NCI-H1417 (cell line): ENCODE results near the gene RALGDS.
"Not testable (repeated sequence)": the region's sequence is repeated elsewhere in the genome, so short reads cannot be mapped to it uniquely, and the experiment has no call there.

Experiments
- DNase-seq, 3 experiments: peaks; one replicate each; lab custom pipeline; 2025; lab: John Stamatoyannopoulos, UW

RALGDS gene

DNA sequence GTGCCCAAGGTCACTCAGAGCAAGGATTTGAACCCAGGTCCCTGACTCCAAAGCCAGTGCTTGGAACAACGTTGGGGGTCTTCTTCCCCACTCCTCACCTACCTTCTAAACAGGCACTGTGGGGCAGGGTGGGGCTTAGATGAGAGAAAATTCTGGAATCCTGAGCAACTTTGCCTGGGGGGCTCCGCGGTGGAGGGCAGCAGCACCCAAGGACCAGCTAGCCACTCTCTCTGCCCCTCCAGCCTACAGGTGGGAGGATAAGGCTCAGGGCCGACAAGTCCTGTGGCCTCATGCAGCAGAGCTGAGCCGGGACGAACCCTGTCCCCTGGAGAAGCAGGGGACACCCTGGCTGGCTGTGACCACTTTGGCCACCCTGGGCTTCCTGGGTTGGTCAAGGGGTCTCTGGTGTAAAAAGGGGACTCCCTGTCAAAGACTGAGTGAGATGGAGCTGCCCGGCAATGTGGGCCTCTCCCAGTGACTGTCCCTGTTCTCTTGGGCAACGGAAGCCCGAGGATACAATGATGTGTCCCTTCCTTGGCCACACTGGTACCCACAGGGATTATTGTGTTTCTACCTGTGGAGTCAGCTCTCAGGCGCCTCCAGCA lies 32.8 kb downstream of the RALGDS start:
- no peak for DNase-seq

DNA sequence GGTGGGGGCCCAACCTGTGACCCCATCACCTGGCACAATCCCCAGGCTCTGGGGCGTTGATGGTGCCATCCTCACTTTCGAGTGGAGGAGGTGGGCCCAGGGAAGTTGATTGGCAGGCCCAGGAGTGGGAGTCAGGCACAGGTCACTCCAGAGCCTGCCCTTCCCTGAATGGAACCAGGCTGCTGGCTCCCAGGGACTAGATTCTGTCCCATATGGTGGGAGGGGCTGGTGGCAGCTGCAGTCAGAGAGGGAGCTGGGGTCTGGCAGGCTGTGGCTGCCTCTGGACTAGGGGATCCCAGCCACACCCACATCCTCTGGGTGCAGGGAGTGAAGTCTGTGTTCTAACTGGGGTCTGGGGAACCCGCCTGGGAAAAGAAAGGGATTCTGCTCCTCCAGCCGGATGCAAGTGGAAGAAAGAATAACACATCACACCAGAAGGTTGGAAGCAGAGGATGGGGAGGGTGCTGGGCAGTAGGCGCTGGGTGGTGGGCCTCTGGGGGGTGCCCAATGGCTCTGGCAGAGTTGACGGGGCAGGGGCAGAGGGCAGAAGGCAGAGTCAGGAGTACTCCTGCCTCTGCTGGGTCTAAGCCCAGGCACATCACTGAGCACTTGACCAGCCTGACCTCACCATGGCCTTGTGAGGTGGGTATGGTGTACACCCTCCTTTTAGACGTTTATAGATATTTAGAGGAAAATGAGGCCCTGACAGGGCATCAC lies 33.5 kb downstream of the RALGDS start:
- DNase-seq = no peak

DNA sequence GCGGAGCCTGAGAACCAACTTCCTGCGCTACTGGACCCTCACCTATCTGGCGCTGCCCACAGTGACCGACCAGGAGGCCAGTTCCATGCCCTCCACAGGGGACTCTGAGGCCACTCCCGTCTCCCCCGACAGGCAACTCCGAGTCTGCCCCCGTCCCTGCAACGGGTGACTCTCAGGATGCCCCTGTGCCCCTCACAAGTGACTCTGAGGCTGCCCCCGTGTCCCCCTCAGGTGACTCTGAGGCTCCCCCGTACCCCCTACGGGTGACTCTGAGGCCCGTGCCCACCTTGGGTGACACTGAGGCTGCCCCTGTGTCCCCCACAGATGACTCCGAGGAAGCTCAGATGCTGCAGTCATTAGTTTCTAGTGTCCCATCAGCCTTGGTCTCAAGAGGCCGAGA lies 34.1 kb downstream of the RALGDS start:
- DNase-seq = no peak

DNA sequence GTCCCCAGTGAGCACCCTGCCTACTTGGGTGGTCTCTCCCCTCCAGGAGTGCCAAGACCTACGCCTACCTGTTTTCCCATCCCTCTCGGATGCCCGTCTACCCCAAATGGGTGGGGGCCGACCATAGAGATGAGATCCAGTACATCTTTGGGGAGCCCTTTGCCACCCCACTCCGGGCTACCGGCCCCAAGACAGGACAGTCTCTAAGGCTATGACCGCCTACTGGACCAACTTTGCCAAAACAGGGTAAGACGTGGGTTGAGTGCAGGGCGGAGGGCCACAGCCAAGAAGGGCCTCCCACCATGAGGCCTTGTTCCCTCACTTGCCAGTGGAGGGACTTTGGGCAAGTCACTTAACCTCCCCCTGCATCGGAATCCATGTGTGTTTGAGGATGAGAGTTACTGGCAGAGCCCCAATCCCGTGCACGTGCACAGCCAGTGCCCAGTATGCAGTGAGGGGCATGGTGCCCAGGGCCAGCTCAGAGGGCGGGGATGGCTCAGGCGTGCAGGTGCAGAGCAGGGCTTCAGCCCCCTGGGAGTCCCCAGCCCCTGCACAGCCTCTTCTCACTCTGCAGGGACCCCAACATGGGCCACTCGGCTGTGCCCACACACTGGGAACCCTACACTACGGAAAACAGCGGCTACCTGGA lies 34.7 kb downstream of the RALGDS start:
- DNase-seq = not testable (repeated sequence)

DNA sequence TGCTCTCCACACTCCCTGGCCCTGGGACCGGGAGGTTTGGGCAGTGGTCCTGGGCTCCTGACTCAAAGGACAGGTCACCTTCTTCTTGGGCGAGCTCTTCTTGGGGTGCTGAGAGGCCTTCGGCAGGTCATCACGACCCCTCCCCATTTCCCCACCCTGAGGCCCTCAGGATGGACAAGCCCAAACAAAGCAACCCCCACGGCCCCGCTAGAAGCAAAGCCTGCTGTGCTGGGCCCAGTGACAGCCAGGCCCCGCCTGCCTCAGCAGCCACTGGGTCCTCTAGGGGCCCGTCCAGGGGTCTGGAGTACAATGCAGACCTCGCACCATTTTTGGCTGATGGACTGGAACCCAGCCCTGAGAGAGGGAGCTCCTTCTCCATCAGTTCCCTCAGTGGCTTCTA lies 37.4 kb downstream of the RALGDS start:
- DNase-seq = not testable (repeated sequence)

DNA sequence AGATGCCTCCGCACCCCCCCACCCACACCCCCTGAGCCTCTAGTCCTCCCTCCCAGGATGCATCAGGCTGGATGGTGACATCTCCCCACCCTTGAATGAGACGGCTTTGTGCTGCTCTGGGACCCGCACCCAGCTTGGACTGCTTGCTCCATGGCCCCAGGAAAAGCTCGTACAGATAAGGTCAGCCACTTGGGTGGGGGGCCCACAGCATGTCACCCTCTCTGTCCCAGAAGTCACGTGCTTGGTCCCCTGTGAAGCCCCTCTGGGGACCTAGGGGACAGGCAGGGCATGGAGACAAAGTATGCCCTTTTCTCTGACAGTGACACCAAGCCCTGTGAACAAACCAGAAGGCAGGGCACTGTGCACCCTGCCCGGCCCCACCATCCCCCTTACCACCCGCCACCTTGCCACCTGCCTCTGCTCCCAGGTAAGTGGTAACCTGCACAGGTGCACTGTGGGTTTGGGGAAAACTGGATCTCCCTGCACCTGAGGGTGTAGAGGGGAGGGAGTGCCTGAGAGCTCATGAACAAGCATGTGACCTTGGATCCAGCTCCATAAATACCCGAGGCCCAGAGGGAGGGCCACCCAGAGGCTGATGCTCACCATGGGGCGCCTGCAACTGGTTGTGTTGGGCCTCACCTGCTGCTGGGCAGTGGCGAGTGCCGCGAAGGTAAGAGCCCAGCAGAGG lies 38.9 kb downstream of the RALGDS start:
- peak in 2 of 3 experiments; percentile 56 to 72 for DNase-seq

DNA sequence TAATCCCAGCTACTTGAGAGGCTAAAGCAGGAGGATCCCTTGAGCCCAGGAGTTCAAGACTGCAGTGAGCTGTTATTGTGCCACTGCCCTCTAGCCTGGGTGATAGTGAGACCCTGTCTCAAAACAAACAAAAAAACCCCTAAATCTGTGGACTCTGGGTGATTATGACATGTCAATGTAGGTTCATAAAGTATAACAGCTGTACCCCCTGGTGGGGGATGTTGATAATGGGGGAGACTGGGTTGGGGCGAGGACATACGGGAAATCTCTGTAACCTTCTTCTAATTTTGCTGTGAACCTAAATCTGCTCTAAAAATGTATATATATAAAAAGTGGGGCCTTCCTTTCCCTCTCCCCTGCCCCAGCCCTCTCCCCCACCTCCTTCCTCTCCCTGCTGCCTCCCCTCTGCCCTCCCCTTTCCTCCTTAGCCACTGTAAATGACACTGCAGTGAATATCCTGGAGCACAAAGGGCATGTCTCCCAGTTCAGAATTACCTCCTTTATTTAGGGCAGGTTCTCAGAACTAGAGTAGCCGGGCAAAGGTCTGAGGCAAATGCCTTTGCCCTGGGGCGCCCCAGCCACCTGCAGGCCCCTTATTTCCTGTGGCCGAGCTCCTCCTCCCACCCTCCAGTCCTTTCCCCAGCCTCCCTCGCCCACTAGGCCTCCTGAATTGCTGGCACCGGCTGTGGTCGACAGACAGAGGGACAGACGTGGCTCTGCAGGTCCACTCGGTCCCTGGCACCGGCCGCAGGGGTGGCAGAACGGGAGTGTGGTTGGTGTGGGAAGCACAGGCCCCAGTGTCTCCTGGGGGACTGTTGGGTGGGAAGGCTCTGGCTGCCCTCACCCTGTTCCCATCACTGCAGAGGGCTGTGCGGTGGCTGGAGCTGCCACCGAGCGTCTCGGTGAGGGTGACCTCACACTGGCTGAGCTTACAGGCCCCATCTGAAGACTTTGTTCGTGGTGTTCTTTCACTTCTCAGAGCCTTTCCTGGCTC lies 40.0 kb downstream of the RALGDS start:
- DNase-seq = peak in 2 of 3 experiments; percentile 13 to 32

DNA sequence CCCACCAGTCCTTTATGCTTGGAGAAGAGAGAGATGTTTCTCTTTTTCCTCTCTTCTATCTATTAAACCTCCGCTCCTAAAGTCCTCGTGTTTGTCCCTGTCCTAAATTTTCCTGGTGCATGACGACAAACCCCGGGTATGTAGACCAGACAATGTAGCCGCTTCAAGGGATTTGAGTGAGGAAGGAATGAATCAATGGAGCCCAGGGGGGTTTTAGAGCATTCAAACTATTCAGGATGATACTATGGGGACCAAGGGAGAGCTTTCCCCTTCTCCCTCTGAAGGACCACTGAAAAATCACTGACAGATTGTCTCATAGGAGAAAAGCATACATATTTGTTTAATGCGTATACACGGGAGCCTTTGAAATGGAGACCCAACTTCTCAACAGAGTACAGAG lies 40.9 kb downstream of the RALGDS start:
- no peak for DNase-seq

DNA sequence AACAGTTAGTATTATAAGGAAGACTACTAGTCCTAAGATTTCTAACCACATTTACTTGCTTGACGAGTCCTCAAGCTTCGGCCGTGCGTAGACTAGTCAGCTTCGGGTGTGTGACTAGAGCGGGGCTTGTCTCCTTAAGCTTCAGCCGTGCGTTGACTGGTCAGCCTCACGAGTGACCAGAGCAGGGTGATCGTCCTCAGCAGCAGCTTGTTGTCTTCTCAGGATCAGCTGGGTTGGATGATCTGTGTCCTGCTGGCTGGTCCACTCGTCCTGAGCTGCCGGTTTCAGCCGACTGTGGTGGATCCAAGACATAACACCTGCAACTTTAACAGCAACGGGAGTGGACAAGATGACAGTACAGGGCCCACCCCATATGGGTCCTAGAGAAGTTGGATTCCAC lies 42.6 kb downstream of the RALGDS start:
- no peak for DNase-seq

DNA sequence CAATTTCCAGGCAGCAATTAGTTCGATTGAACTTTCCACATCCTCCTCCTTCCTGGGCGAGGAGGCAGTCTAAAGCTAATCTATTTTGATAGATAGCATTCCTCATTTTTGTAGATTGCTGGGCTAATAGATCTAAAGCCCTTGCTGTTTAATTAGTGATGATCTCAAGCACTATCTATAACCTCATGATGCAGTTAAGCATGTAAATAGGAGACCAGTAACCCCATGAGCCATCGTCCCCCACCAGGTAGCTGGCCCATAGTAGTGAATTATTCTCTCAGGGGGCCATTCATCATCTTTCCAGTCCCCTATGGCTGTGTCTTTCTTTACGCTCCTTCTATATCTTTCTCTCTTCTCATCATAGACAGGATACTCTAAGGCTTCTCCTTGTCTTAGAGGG lies 44.3 kb downstream of the RALGDS start:
- DNase-seq = no peak

DNA sequence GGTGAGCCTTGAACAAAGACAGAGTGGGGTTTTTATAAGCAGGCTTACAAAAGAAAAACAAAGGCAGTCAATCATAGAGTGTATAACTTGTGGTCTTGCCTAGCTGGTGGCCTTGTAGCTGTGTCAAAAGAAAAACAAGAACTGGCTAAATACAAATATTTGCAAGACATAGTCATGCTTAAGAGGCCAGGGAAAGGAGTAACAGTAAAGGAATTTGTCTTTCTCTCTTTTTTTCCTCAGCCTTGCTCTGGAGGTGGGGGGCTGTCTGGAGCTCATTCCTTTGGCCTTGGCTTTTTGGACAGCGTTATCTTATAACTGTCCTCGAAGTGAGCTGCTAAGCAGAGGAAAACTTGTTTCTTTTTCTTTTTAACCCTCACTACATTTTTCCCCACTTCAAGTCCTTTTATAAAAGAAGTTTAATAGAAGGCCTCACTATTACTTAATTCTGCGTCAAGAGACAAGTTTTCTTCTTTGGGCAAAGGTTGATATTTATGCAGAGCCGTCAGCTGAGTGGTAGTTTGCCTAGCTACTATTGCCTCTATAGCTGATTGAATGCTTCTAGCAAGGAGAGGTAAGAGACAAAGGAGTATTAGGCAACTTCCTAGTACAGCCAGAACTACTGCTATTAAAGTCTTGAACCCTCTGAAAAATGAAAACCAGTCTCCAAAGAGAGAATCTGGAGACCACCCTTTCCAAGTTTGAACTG lies 45.0 kb downstream of the RALGDS start:
- no peak for DNase-seq

DNA sequence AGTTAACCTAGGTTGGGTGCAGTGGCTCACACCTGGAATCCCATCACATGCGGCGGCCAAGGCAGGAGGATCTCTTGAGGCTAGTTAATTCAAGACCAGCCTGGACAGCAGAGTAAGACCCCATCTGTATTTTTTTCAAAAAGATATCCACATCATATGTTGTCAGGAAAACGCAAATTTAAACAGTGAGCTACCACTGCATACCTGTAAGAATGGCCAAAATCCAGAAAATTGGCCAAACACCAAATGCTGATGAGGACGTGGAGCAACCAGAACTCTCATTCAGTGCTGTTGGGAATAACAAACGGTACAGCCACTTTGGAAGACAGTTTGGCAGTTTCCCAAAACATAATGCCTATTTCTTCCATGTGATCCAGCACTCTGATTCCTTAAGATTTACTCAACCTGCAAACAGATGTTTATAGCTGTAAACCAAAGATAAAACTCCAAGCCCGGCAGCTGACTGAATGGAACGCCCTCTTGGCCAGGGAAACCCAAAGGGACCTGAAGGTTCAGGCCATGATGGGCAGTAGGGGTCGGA lies 46.9 kb downstream of the RALGDS start:
- DNase-seq = no peak

DNA sequence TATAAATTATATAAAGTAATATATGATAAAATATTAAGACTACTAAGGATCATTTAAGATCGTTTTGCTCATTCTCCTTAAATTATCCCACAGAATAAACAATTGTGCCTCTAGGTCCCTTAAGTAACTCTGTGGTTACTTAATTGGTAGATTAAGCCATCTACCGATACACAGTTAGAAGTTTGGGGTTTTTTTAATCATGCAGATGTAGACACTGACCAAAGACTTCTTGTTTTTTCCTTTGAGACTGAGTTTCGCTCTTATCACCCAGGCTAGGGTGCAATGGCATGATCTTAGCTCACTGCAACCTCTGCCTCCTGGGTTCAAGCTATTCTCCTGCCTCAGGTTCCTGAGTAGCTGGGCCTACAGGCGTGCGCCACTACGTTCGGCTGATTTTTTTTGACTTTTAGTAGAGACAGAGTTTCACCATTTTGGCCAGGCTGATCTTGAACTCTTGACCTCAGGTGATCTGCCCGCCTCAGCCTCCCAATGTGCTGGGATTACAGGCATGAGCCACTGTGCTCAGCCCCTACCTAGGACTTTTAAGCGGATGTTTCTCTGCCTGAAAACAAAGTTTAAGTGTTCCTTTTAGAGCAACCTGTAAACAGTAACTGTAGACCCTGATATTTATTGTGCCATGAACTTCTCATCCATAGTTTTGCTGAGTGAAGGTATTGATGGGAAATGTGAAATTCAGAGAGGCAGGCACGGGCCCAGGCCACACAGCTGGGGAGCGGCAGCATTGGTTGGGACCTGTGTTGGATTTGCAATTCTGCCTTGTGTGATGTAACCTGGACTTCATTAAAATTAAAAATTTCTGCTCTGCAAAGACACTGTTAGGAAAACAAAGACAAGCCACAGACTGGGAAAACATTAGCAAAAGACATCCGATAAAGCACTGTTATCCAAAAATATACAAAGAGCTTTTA lies 47.7 kb downstream of the RALGDS start:
- DNase-seq = no peak

DNA sequence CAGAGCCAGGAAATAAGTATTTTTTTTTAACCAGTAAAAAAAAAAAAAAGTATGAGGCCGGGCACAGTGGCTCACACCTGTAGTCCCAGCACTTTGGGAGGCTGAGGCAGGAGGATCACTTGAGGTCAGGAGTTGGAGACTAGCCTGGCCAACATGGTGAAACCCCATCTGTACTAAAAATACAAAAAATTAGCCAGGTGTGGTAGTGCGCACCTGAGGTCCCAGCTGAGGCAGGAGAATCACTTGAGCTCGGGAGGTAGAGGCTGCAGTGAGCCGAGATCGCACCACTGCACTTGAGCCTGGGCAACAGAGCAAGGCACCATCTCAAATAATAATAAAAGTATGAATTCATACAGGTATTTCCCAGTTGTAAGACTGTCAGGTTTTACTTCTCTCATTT lies 48.8 kb downstream of the RALGDS start:
- DNase-seq = not testable (repeated sequence)

DNA sequence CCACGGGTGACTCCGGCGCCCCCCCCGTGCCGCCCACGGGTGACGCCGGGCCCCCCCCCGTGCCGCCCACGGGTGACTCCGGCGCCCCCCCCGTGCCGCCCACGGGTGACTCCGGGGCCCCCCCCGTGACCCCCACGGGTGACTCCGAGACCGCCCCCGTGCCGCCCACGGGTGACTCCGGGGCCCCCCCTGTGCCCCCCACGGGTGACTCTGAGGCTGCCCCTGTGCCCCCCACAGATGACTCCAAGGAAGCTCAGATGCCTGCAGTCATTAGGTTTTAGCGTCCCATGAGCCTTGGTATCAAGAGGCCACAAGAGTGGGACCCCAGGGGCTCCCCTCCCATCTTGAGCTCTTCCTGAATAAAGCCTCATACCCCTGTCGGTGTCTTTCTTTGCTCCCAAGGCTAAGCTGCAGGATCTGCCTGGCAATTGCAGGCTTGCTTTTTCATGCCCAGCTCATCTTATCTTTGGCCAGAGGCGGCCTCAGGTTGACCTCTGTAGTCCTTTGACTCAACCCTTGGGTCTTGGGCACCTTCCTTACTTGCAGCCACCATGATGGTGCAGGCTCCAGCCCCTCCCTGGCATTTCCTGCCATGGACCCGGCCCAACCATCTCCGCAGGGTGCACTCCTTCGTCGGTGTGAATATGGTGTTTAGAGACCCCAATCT lies 49.4 kb downstream of the RALGDS start:
- no peak for DNase-seq

DNA sequence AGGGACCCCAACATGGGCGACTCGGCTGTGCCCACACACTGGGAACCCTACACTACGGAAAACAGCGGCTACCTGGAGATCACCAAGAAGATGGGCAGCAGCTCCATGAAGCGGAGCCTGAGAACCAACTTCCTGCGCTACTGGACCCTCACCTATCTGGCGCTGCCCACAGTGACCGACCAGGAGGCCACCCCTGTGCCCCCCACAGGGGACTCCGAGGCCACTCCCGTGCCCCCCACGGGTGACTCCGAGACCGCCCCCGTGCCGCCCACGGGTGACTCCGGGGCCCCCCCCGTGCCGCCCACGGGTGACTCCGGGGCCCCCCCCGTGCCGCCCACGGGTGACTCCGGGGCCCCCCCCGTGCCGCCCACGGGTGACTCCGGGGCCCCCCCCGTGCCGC lies 50.1 kb downstream of the RALGDS start:
- DNase-seq = not testable (repeated sequence)

DNA sequence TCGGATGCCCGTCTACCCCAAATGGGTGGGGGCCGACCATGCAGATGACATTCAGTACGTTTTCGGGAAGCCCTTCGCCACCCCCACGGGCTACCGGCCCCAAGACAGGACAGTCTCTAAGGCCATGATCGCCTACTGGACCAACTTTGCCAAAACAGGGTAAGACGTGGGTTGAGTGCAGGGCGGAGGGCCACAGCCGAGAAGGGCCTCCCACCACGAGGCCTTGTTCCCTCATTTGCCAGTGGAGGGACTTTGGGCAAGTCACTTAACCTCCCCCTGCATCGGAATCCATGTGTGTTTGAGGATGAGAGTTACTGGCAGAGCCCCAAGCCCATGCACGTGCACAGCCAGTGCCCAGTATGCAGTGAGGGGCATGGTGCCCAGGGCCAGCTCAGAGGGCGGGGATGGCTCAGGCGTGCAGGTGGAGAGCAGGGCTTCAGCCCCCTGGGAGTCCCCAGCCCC lies 50.5 kb downstream of the RALGDS start:
- DNase-seq = not testable (repeated sequence)

DNA sequence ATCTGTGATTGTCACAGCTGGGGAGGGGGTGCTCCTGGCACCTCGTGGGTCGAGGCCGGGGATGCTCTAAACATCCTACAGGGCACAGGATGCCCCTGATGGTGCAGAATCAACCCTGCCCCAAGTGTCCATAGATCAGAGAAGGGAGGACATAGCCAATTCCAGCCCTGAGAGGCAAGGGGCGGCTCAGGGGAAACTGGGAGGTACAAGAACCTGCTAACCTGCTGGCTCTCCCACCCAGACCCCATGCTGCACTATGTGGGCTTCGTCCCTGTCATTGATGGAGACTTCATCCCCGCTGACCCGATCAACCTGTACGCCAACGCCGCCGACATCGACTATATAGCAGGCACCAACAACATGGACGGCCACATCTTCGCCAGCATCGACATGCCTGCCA lies 52.6 kb downstream of the RALGDS start:
- not testable (repeated sequence) for DNase-seq

DNA sequence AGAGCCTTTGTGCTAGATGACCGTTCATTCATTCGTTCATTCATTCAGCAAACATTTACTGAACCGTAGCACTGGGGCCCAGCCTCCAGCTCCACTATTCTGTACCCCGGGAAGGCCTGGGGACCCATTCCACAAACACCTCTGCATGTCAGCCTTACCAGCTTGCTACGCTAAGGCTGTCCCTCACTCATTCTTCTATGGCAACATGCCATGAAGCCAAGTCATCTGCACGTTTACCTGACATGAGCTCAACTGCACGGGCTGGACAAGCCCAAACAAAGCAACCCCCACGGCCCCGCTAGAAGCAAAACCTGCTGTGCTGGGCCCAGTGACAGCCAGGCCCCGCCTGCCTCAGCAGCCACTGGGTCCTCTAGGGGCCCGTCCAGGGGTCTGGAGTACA lies 53.2 kb downstream of the RALGDS start:
- no peak for DNase-seq
